ENCODE data around the gene OR52E5.

The OR52E5 gene

GRCh38 chr11:5923427-5923776 lies 30.4 kb downstream of the OR52E5 start:
- no peak overlapping the region for H3K27ac Mint-ChIP-seq
- peaks cover 9 to 17% of the 10 kb centered on the region in 2 donors for H3K9me3 Mint-ChIP-seq
- ATAC-seq (replicated peaks) = peak; percentile 42 to 70
- no peaks in the 10 kb centered on the region for H3K27me3 Mint-ChIP-seq
- DNase-seq = no peak
- H3K4me3 Mint-ChIP-seq = no peak overlapping the region
- peaks cover 0 to 1% of the 10 kb centered on the region in 2 donors for H3K36me3 Mint-ChIP-seq
- H3K4me1 Mint-ChIP-seq = peaks cover 0 to 2% of the 10 kb centered on the region in 2 donors

- H3K27me3 Mint-ChIP-seq = no peaks in the 10 kb centered on the region
- H3K27ac Mint-ChIP-seq = no peak overlapping the region
- H3K4me3 Mint-ChIP-seq = no peak overlapping the region
- DNase-seq (no peak), ATAC-seq (replicated peaks) (no peak)
- peaks cover 0 to 2% of the 10 kb centered on the region in 2 donors for H3K4me1 Mint-ChIP-seq
- H3K36me3 Mint-ChIP-seq = peaks cover 0 to 1% of the 10 kb centered on the region in 2 donors
- H3K9me3 Mint-ChIP-seq = peaks cover 11 to 21% of the 10 kb centered on the region in 2 donors
These were observed 30.8 kb downstream of the OR52E5 start for GRCh38 chr11:5923794-5924193.

- no peak overlapping the region for H3K4me3 Mint-ChIP-seq
- ATAC-seq (replicated peaks) = no peak
- no peak for DNase-seq
- H3K27me3 Mint-ChIP-seq = no peaks in the 10 kb centered on the region
- peaks cover 28 to 42% of the 10 kb centered on the region in 2 donors for H3K9me3 Mint-ChIP-seq
- no peak overlapping the region for H3K27ac Mint-ChIP-seq
- H3K36me3 Mint-ChIP-seq = no peaks in the 10 kb centered on the region
- H3K4me1 Mint-ChIP-seq = peaks cover 0 to 2% of the 10 kb centered on the region in 2 donors
These were observed 35.3 kb downstream of the OR52E5 start for GRCh38 chr11:5928271-5928670.

- H3K4me1 Mint-ChIP-seq = no peaks in the 10 kb centered on the region
- no peak overlapping the region for H3K27ac Mint-ChIP-seq
These were observed 35.8 kb downstream of the OR52E5 start for GRCh38 chr11:5928811-5929210.

GRCh38 chr11:5929571-5930368 lies 36.8 kb downstream of the OR52E5 start:
- Mint-ChIP-seq H3K9me3 (peaks cover 21 to 38% of the 10 kb centered on the region in 2 donors), H3K4me1 (no peaks in the 10 kb centered on the region), H3K27ac (no peak overlapping the region), H3K27me3 (no peaks in the 10 kb centered on the region), H3K36me3 (no peaks in the 10 kb centered on the region), H3K4me3 (no peak overlapping the region)
- ATAC-seq (replicated peaks) = no peak
- no peak for DNase-seq

More at GRCh38 chr11:5928811-5929210, 35.8 kb downstream of the OR52E5 start:
- ATAC-seq (replicated peaks) (no peak), DNase-seq (no peak)
- Mint-ChIP-seq H3K9me3 (peaks cover 27 to 41% of the 10 kb centered on the region in 2 donors), H3K27me3 (no peaks in the 10 kb centered on the region), H3K4me3 (no peak overlapping the region), H3K36me3 (no peaks in the 10 kb centered on the region)

GRCh38 chr11:5930614-5931013 lies 37.6 kb downstream of the OR52E5 start:
- Mint-ChIP-seq H3K4me3 (no peak overlapping the region), H3K36me3 (no peaks in the 10 kb centered on the region)

GRCh38 chr11:5931061-5931460 lies 38.1 kb downstream of the OR52E5 start:
- no peaks in the 10 kb centered on the region for H3K36me3 Mint-ChIP-seq
- ATAC-seq (replicated peaks) = no peak
- no peak overlapping the region for H3K27ac Mint-ChIP-seq
- H3K27me3 Mint-ChIP-seq = no peaks in the 10 kb centered on the region
- no peak overlapping the region for H3K4me3 Mint-ChIP-seq
- peaks cover 19 to 31% of the 10 kb centered on the region in 2 donors for H3K9me3 Mint-ChIP-seq
- DNase-seq = no peak
- H3K4me1 Mint-ChIP-seq = no peaks in the 10 kb centered on the region

More at GRCh38 chr11:5930614-5931013, 37.6 kb downstream of the OR52E5 start:
- no peaks in the 10 kb centered on the region for H3K27me3 Mint-ChIP-seq
- peaks cover 19 to 33% of the 10 kb centered on the region in 2 donors for H3K9me3 Mint-ChIP-seq
- no peak overlapping the region for H3K27ac Mint-ChIP-seq
- ATAC-seq (replicated peaks) (no peak), DNase-seq (no peak)
- no peaks in the 10 kb centered on the region for H3K4me1 Mint-ChIP-seq

GRCh38 chr11:5932671-5933070 lies 39.7 kb downstream of the OR52E5 start:
- ATAC-seq (replicated peaks) (no peak), DNase-seq (no peak)
- H3K9me3 Mint-ChIP-seq = peaks cover 27 to 31% of the 10 kb centered on the region in 2 donors
- no peaks in the 10 kb centered on the region for H3K4me1 Mint-ChIP-seq
- no peaks in the 10 kb centered on the region for H3K36me3 Mint-ChIP-seq
- H3K4me3 Mint-ChIP-seq = no peak overlapping the region
- no peak overlapping the region for H3K27ac Mint-ChIP-seq
- H3K27me3 Mint-ChIP-seq = no peaks in the 10 kb centered on the region

GRCh38 chr11:5933116-5933515 lies 40.1 kb downstream of the OR52E5 start:
- no peak for DNase-seq
- no peak for ATAC-seq (replicated peaks)
- Mint-ChIP-seq H3K4me1 (no peaks in the 10 kb centered on the region), H3K9me3 (peaks cover 31 to 32% of the 10 kb centered on the region in 2 donors), H3K27ac (no peak overlapping the region), H3K36me3 (no peaks in the 10 kb centered on the region), H3K4me3 (no peak overlapping the region), H3K27me3 (no peaks in the 10 kb centered on the region)

GRCh38 chr11:5937868-5938602 lies 45.0 kb downstream of the OR52E5 start:
- Mint-ChIP-seq H3K9me3 (peaks cover 4 to 16% of the 10 kb centered on the region in 2 donors), H3K27me3 (peaks cover 0 to 5% of the 10 kb centered on the region in 2 donors), H3K36me3 (no peaks in the 10 kb centered on the region), H3K4me1 (no peaks in the 10 kb centered on the region), H3K27ac (no peak overlapping the region), H3K4me3 (no peak overlapping the region)
- no peak for DNase-seq
- ATAC-seq (replicated peaks) = no peak

GRCh38 chr11:5938603-5938965 lies 45.6 kb downstream of the OR52E5 start:
- Mint-ChIP-seq H3K4me1 (no peaks in the 10 kb centered on the region), H3K4me3 (no peak overlapping the region), H3K27ac (no peak overlapping the region), H3K27me3 (peaks cover 0 to 5% of the 10 kb centered on the region in 2 donors), H3K9me3 (peaks cover 4 to 13% of the 10 kb centered on the region in 2 donors), H3K36me3 (no peaks in the 10 kb centered on the region)
- ATAC-seq (replicated peaks) (no peak), DNase-seq (no peak)

GRCh38 chr11:5940748-5941147 lies 47.7 kb downstream of the OR52E5 start:
- Mint-ChIP-seq H3K27ac (no peak overlapping the region), H3K4me1 (no peaks in the 10 kb centered on the region), H3K9me3 (peaks cover 1 to 13% of the 10 kb centered on the region in 2 donors), H3K36me3 (no peaks in the 10 kb centered on the region), H3K27me3 (peaks cover 0 to 5% of the 10 kb centered on the region in 2 donors), H3K4me3 (no peak overlapping the region)
- ATAC-seq (replicated peaks) (no peak), DNase-seq (no peak)

- Mint-ChIP-seq H3K27me3 (peaks cover 0 to 5% of the 10 kb centered on the region in 2 donors), H3K36me3 (no peaks in the 10 kb centered on the region), H3K4me3 (no peak within 1 kb of the TSS), H3K27ac (no peak within 1 kb of the TSS), H3K4me1 (no peaks in the 10 kb centered on the region), H3K9me3 (peaks cover 1 to 11% of the 10 kb centered on the region in 2 donors)
- DNase-seq = no peak
- ATAC-seq (replicated peaks) = no peak
These were observed 48.9 kb downstream of the OR52E5 start, which contains the start of gene OR56A3 for GRCh38 chr11:5941951-5942350. Gene OR56A3, plus strand, starts transcription at chr11:5942251. Its CDS starts 5,096 bp downstream, at chr11:5947347.
